Liver (tissue), 3 donors: ENCODE results near the gene SCAMP4.

ENCODE experiments used
- FOXA2 ChIP-seq: IDR thresholded peaks from 2 replicates; pipeline ENCODE4 v1.6.1; 2016; ENCODE audit warnings: antibody characterized with exemption
- JUND ChIP-seq, 2 donors: IDR thresholded peaks; 2 replicates each; pipeline ENCODE4 v1.6.1; 2016; ENCODE audit warnings: antibody characterized with exemption in 2 of 2
- REST ChIP-seq: IDR thresholded peaks from 2 replicates; pipeline ENCODE4 v1.6.1; 2016; ENCODE audit warnings: antibody characterized with exemption, mild to moderate bottlenecking
- TF ChIP-seq, protein P1 (sequence below): IDR thresholded peaks from 2 replicates; pipeline ENCODE4 v1.6.1; 2016; ENCODE audit warnings: antibody characterized with exemption
- TF ChIP-seq, protein P2 (sequence below): fragments of 150-350 bp; IDR thresholded peaks from 2 replicates; pipeline ENCODE4 v1.5.1; 2017; ENCODE audit warnings: improper control_type of control experiment, low read depth, low read length; ENCODE audit not compliant: missing input control
- donor health status: healthy.
- donor health status: healthy.

DNA sequence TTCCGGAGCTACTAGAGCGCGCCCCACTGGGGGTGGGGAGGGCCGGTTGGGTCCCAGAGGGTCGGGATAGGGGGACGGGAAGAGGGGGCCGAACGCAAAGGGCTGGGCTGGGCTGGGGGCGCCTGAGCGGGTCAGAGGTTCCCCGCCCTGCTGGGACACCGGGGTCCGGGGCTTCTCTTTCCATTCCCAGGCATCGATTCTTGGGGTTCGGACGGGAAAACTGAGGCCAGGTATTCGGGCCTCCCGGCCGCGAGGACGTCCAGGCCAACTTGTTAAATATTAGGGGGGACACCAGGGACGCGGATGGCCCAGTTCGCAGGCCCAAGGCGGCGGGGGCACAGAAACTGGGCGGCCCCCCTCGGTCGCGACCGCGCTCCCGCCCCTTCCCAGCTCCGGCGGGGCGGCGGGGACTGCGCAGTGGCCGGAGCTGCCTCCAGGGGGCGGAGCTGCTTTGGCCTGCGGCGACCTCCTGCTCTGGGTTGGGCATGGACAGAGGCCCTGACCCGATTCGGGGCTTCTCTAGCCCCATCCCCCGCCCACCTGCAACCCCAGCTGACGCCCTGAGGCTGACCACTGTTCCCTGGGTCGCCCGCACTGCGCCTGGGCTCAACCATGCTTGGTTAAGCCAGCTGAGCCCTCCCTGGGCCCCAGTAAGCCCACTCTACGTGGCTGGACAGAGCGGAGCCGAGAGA lies 40.6 kb upstream of the SCAMP4 start:
- TF ChIP-seq REST (no peak), JUND (IDR thresholded peaks at IDR 0.05) (no peak), FOXA2 (no peak)
- TF ChIP-seq, protein P1, sequence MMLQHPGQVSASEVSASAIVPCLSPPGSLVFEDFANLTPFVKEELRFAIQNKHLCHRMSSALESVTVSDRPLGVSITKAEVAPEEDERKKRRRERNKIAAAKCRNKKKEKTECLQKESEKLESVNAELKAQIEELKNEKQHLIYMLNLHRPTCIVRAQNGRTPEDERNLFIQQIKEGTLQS, result no peak
- TF ChIP-seq, protein P2, sequence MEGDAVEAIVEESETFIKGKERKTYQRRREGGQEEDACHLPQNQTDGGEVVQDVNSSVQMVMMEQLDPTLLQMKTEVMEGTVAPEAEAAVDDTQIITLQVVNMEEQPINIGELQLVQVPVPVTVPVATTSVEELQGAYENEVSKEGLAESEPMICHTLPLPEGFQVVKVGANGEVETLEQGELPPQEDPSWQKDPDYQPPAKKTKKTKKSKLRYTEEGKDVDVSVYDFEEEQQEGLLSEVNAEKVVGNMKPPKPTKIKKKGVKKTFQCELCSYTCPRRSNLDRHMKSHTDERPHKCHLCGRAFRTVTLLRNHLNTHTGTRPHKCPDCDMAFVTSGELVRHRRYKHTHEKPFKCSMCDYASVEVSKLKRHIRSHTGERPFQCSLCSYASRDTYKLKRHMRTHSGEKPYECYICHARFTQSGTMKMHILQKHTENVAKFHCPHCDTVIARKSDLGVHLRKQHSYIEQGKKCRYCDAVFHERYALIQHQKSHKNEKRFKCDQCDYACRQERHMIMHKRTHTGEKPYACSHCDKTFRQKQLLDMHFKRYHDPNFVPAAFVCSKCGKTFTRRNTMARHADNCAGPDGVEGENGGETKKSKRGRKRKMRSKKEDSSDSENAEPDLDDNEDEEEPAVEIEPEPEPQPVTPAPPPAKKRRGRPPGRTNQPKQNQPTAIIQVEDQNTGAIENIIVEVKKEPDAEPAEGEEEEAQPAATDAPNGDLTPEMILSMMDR, result peak; percentile 72
